GM12892 (cell line): ENCODE results near the gene ACKR1.

Experiments used
- POLR2A ChIP-seq: IDR thresholded peaks from 2 replicates; pipeline ENCODE4 v1.6.1; 2011; ENCODE audit warnings: low read depth, low read length, control low read depth
- POLR2AphosphoS5 ChIP-seq: IDR thresholded peaks from 2 replicates; pipeline ENCODE4 v1.6.1; 2011; ENCODE audit warnings: low read depth, low read length, control low read depth
- TAF1 ChIP-seq: IDR thresholded peaks from 2 replicates; pipeline ENCODE4 v1.6.1; 2011; ENCODE audit warnings: low read depth, mild to moderate bottlenecking, control low read depth, low read length, borderline replicate concordance

GRCh38 chr1:159161719-159162026, 43.0 kb upstream of the ACKR1 start:
- TF ChIP-seq POLR2AphosphoS5 (no peak), POLR2A (no peak), TAF1 (no peak)
